ENCODE data around the gene UNC5A.

Gene UNC5A

GRCh38 chr5:176803068-176803942 lies 7.1 kb upstream of the UNC5A start:
- TF ChIP-seq, protein P1, sequence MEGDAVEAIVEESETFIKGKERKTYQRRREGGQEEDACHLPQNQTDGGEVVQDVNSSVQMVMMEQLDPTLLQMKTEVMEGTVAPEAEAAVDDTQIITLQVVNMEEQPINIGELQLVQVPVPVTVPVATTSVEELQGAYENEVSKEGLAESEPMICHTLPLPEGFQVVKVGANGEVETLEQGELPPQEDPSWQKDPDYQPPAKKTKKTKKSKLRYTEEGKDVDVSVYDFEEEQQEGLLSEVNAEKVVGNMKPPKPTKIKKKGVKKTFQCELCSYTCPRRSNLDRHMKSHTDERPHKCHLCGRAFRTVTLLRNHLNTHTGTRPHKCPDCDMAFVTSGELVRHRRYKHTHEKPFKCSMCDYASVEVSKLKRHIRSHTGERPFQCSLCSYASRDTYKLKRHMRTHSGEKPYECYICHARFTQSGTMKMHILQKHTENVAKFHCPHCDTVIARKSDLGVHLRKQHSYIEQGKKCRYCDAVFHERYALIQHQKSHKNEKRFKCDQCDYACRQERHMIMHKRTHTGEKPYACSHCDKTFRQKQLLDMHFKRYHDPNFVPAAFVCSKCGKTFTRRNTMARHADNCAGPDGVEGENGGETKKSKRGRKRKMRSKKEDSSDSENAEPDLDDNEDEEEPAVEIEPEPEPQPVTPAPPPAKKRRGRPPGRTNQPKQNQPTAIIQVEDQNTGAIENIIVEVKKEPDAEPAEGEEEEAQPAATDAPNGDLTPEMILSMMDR (conservative IDR thresholded peaks at IDR 0.05; ENCODE audit: low read depth, low read length): no peak
- no peak overlapping the region for H3K4me3 ChIP-seq (ENCODE audit: low read length)
- DNase-seq (ENCODE audit: low read depth): no peak

GRCh38 chr5:176803943-176804498 lies 6.3 kb upstream of the UNC5A start:
- no peak for DNase-seq (ENCODE audit: low read depth)
- no peak overlapping the region for H3K4me3 ChIP-seq (ENCODE audit: low read length)
- TF ChIP-seq, protein P1 (conservative IDR thresholded peaks at IDR 0.05; ENCODE audit: low read depth, low read length): no peak

DNA sequence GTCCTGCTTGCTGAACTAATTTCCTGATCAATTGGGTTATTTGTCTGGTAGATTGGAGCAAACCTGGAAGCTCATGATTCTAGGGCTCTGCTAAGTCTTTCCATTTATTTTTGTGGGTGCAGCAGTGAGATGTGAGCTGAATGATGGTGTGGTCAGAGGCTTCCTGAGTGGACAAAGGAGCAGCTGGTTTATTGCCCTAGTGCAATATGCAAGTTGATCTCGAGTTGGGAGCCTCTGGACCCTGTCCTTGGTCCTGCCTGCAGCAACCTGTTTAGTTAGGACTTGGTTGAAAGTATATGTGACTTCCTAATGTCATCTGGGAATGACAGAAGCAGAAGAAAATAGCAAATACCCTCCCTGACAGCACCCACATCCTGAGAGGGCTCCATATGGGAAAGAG lies 4.2 kb upstream of the UNC5A start:
- H3K4me3 ChIP-seq (ENCODE audit: low read length): no peak overlapping the region
- TF ChIP-seq, protein P1 (conservative IDR thresholded peaks at IDR 0.05; ENCODE audit: low read depth, low read length): no peak
- DNase-seq (ENCODE audit: low read depth): no peak

DNA sequence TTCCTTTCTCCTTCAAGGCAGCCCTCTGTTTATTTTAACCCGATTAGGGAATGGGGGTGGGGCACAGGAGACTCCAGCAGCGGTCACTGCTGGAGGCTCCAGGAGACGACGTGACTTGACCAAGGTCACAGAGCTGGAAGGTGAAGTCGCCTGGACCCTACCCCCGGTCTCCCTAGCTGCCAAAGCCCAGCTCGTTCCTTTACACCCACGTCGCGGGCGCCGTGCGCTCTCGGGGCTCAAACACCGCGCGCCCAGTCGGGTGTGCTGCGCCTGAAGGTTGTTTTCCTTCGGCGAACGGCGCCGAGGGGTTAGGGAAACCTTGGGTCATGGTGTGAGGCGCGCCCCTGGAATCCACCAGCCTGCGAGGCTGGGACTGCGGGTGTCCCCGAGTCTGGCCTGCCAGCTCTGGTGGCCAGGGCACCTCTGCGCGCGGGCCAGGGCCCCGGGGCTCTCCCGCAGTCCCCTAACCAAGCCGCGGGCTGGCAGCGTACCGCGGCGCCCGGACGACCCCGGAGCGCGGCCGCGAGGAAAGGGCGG lies 747 bp upstream of the UNC5A start:
- H3K4me3 ChIP-seq (ENCODE audit: low read length): no peak overlapping the region
- no peak for DNase-seq (ENCODE audit: low read depth)
- TF ChIP-seq, protein P1 (conservative IDR thresholded peaks at IDR 0.05; ENCODE audit: low read depth, low read length): no peak

GRCh38 chr5:176810687-176811501 lies 535 bp downstream of the UNC5A start:
- TF ChIP-seq, protein P1 (conservative IDR thresholded peaks at IDR 0.05; ENCODE audit: low read depth, low read length): no peak
- DNase-seq (ENCODE audit: low read depth): no peak
- H3K4me3 ChIP-seq (ENCODE audit: low read length): peak overlapping the region; percentile 20

GRCh38 chr5:176812269-176813259 lies 2.2 kb downstream of the UNC5A start:
- DNase-seq (ENCODE audit: low read depth): no peak
- no peak overlapping the region for H3K4me3 ChIP-seq (ENCODE audit: low read length)
- TF ChIP-seq, protein P1 (conservative IDR thresholded peaks at IDR 0.05; ENCODE audit: low read depth, low read length): peak; percentile 75
